Naive thymus-derived CD4-positive, alpha-beta T cell (primary cell): ENCODE data around the gene ITPR1. TPM values are rescaled to one million over a fixed set of nuclear protein-coding genes. Genes with fewer than 3 reads are reported as not detected.

Experiments
- ATAC-seq: fragments of 150-1000 bp; cut with Tn5 transposase; 2 replicates; pipeline ENCODE4 v1.10.0; 2021; ENCODE audit warnings: mild to moderate bottlenecking, moderate library complexity
- CTCF ChIA-PET: fragments of 350-600 bp; sonication (Branson Sonifier 250); formaldehyde crosslinking; loops from one replicate; lab custom pipeline; 2021; ENCODE audit warnings: antibody characterized with exemption; lab: Charles Lee
- POLR2A ChIA-PET: fragments of 350-600 bp; sonication (Branson Sonifier 250); formaldehyde crosslinking; loops from one replicate; lab custom pipeline; 2021; ENCODE audit warnings: antibody characterized with exemption, inconsistent platforms; lab: Charles Lee
- DNase-seq, 9 donors: peaks; one replicate each; pipeline versions ENCODE4 v3.0.0 to v3.0.0-alpha.2; 2020 to 2022; ENCODE audit warnings: mixed read lengths in 1 of 9
- H3K27ac ChIP-seq: one replicate; pipeline ENCODE4 v1.7.0; 2013; ENCODE audit warnings: mild to moderate bottlenecking, low read depth, low read length, moderate library complexity
- H3K27me3 ChIP-seq, 2 donors: one replicate each; pipeline ENCODE4 v1.7.0; 2013; ENCODE audit warnings: low read length in 2 of 2, mild to moderate bottlenecking in 2 of 2, moderate library complexity in 2 of 2; ENCODE audit not compliant: control insufficient read depth in 2 of 2, insufficient read depth in 2 of 2
- H3K36me3 ChIP-seq, 3 experiments: 1 replicate in 2 of 3; 2 replicates in 1 of 3; pipeline ENCODE4 v1.7.0; 2013; ENCODE audit warnings: low read length in 3 of 3, mild to moderate bottlenecking in 3 of 3, moderate library complexity in 1 of 3; ENCODE audit not compliant: insufficient read depth in 3 of 3, control insufficient read depth in 2 of 3
- H3K4me1 ChIP-seq, 2 donors: one replicate each; pipeline ENCODE4 v1.7.0; 2013; ENCODE audit warnings: low read length in 2 of 2, mild to moderate bottlenecking in 2 of 2, moderate library complexity in 1 of 2; ENCODE audit not compliant: control insufficient read depth in 2 of 2, insufficient read depth in 2 of 2
- H3K4me3 ChIP-seq: 2 replicates; pipeline ENCODE4 v1.7.0; 2013; ENCODE audit warnings: mild to moderate bottlenecking, low read length
- H3K9me3 ChIP-seq, 3 experiments: 1 replicate in 2 of 3; 2 replicates in 1 of 3; pipeline ENCODE4 v1.7.0; 2013; ENCODE audit warnings: low read length in 3 of 3; ENCODE audit not compliant: control insufficient read depth in 2 of 3
- H3K27ac Mint-ChIP-seq, 9 donors: one replicate each; pipeline ENCODE4 v1.8.0; 2020 to 2022; ENCODE audit warnings: mixed read lengths in 9 of 9, mild to moderate bottlenecking in 8 of 9, moderate library complexity in 5 of 9, inconsistent platforms in 2 of 9
- H3K27me3 Mint-ChIP-seq, 5 donors: one replicate each; pipeline ENCODE4 v1.8.0; 2021 to 2022; ENCODE audit warnings: mixed read lengths in 5 of 5, mild to moderate bottlenecking in 1 of 5
- H3K36me3 Mint-ChIP-seq, 5 donors: one replicate each; pipeline ENCODE4 v1.8.0; 2020 to 2022; ENCODE audit warnings: mixed read lengths in 5 of 5, mild to moderate bottlenecking in 3 of 5, inconsistent platforms in 1 of 5
- H3K4me1 Mint-ChIP-seq, 7 donors: one replicate each; pipeline ENCODE4 v1.8.0; 2020 to 2022; ENCODE audit warnings: mixed read lengths in 7 of 7, mild to moderate bottlenecking in 3 of 7, inconsistent platforms in 1 of 7
- H3K4me3 Mint-ChIP-seq, 10 donors: one replicate each; pipeline ENCODE4 v1.8.0; 2020 to 2022; ENCODE audit warnings: mild to moderate bottlenecking in 10 of 10, mixed read lengths in 10 of 10, moderate library complexity in 6 of 10, inconsistent platforms in 2 of 10
- H3K9me3 Mint-ChIP-seq, 11 donors: one replicate each; pipeline ENCODE4 v1.8.0; 2020 to 2022; ENCODE audit warnings: mixed read lengths in 11 of 11, mild to moderate bottlenecking in 4 of 11, inconsistent platforms in 1 of 11, moderate library complexity in 1 of 11
- intact Hi-C, 2 donors: fragments of 100-400 bp; cut with micrococcal nuclease; formaldehyde crosslinking; loops; one replicate each; pipeline ENCODE4 v1.15.1; 2023
- polyA plus RNA-seq, 2 donors: library from polyadenylated mRNA; unstranded; fragments of 300-500 nt; fragmentation: Illumina TruSeq; gene quantifications; one replicate each; pipeline ENCODE4 v1.2.3, GENCODE V29; 2021
- total RNA-seq, 6 experiments: library from RNA in 5 of 6; stranded (reverse) in 5 of 6; gene quantifications; 1 replicate in 5 of 6; 2 replicates in 1 of 6; pipeline ENCODE4 v1.2.3 and lab custom pipeline; 2021 to 2026

The ITPR1 gene
- total and polyA plus RNA-seq, 7 experiments from 2014 or later: 15.1 to 118 (median 83.8) TPM

- Histone ChIP-seq H3K4me3 (peak within 1 kb of the TSS; percentile 90), H3K27me3 (no peaks in the 10 kb centered on the region), H3K27ac (peak within 1 kb of the TSS; percentile 77), H3K9me3 (no peaks in the 10 kb centered on the region), H3K4me1 (peaks cover 5 to 7% of the 10 kb centered on the region in 2 donors), H3K36me3 (peaks cover 0 to 4% (median 0%) of the 10 kb centered on the region in 3 experiments)
- Mint-ChIP-seq H3K36me3 (no peaks in the 10 kb centered on the region), H3K4me3 (peak within 1 kb of the TSS; percentile 90 to 95 (median 92)), H3K4me1 (peaks cover 12 to 38% (median 21%) of the 10 kb centered on the region in 7 donors), H3K9me3 (peaks cover 0 to under 1% (median 0%) of the 10 kb centered on the region in 11 donors), H3K27me3 (peaks cover 0 to 2% (median under 1%) of the 10 kb centered on the region in 5 donors), H3K27ac (peak within 1 kb of the TSS; percentile 86 to 96 (median 94))
- POLR2A ChIA-PET: interaction anchor here (0.7 to 4.3 kb wide), 8 partner anchors 23 to 163 kb away, joined by 3 to 55 read pairs (median 4); partner anchors contain the start of gene ITPR1
- DNase-seq (peak; percentile 59 to 79 (median 70)), ATAC-seq (peak; percentile 98)
- CTCF ChIA-PET: interaction anchor here (0.9 to 2.0 kb wide), 3 partner anchors 26 to 165 kb away, joined by 3 to 7 read pairs (median 4); partner anchors contain the start of gene ITPR1
- intact Hi-C loops: loop anchor here (1.0 to 2.0 kb wide), 9 partner anchors 26 to 1340 kb away; partner anchors contain the start of genes ARL8B (in 2 of the 2), ITPR1 (in 2 of the 2), SETMAR (in 2 of the 2) and EDEM1 (in 1 of the 2)
Observed at GRCh38 chr3:4466741-4467521, 26.2 kb upstream of the ITPR1 start, which contains the start of gene SUMF1. Gene SUMF1 (minus strand): TSS chr3:4467269. CDS start chr3:4467245, 24 bp downstream.

- Histone ChIP-seq H3K4me3 (peak overlapping the region; percentile 90), H3K27me3 (no peaks in the 10 kb centered on the region), H3K36me3 (peaks cover 0 to 4% (median 0%) of the 10 kb centered on the region in 3 experiments), H3K27ac (peak overlapping the region; percentile 77), H3K9me3 (no peaks in the 10 kb centered on the region), H3K4me1 (peaks cover 5 to 7% of the 10 kb centered on the region in 2 donors)
- peaks cover 10 to 36% (median 19%) of the 10 kb centered on the region in 7 donors for H3K4me1 Mint-ChIP-seq
- H3K9me3 Mint-ChIP-seq: peaks cover 0 to 2% (median 0%) of the 10 kb centered on the region in 11 donors
- intact Hi-C loops: loop anchor here (1.0 to 2.0 kb wide), 9 partner anchors 26 to 1341 kb away; partner anchors contain the start of genes ARL8B (in 2 of the 2), ITPR1 (in 2 of the 2), SETMAR (in 2 of the 2) and EDEM1 (in 1 of the 2)
- H3K27ac Mint-ChIP-seq: peak overlapping the region; percentile 86 to 96 (median 94)
- ChIA-PET POLR2A (interaction anchor here (0.7 to 4.3 kb wide), 9 partner anchors 23 to 164 kb away, joined by 3 to 55 read pairs (median 4); partner anchors contain the start of gene ITPR1), CTCF (interaction anchor here (0.9 to 2.0 kb wide), 3 partner anchors 26 to 165 kb away, joined by 3 to 7 read pairs (median 4); partner anchors contain the start of gene ITPR1)
- peak overlapping the region; percentile 90 to 95 (median 92) for H3K4me3 Mint-ChIP-seq
- no peaks in the 10 kb centered on the region for H3K36me3 Mint-ChIP-seq
- DNase-seq: no peak
- ATAC-seq: no peak
- peaks cover 0 to 5% (median 2%) of the 10 kb centered on the region in 5 donors for H3K27me3 Mint-ChIP-seq
Observed at GRCh38 chr3:4467522-4467867, 25.7 kb upstream of the ITPR1 start.

- H3K36me3 Mint-ChIP-seq: peaks cover 0 to 1% (median 0%) of the 10 kb centered on the region in 5 donors
- ChIA-PET POLR2A (no interaction called here), CTCF (no interaction called here)
- peaks cover 0 to 2% of the 10 kb centered on the region in 2 donors for H3K4me1 ChIP-seq
- H3K27me3 ChIP-seq: no peaks in the 10 kb centered on the region
- peaks cover 10 to 23% (median 17%) of the 10 kb centered on the region in 5 donors for H3K27me3 Mint-ChIP-seq
- H3K9me3 Mint-ChIP-seq: peaks cover 0 to 2% (median 0%) of the 10 kb centered on the region in 11 donors
- peaks cover 0 to 13% (median 7%) of the 10 kb centered on the region in 7 donors for H3K4me1 Mint-ChIP-seq
- intact Hi-C loops: no loop called here
- H3K27ac Mint-ChIP-seq: no peak overlapping the region
- no peaks in the 10 kb centered on the region for H3K9me3 ChIP-seq
- ATAC-seq (no peak), DNase-seq (no peak)
- H3K4me3 Mint-ChIP-seq: no peak overlapping the region
- no peak overlapping the region for H3K27ac ChIP-seq
- peaks cover 0 to 2% (median 0%) of the 10 kb centered on the region in 3 experiments for H3K36me3 ChIP-seq
- no peak overlapping the region for H3K4me3 ChIP-seq
Observed at GRCh38 chr3:4471907-4472306, 21.2 kb upstream of the ITPR1 start.

GRCh38 chr3:4472312-4472711 is 20.8 kb upstream of the ITPR1 start:
- Histone ChIP-seq H3K27ac (no peak overlapping the region), H3K36me3 (no peaks in the 10 kb centered on the region), H3K9me3 (no peaks in the 10 kb centered on the region), H3K27me3 (no peaks in the 10 kb centered on the region), H3K4me3 (no peak overlapping the region), H3K4me1 (peaks cover 0 to 2% of the 10 kb centered on the region in 2 donors)
- peaks cover 10 to 25% (median 17%) of the 10 kb centered on the region in 5 donors for H3K27me3 Mint-ChIP-seq
- ChIA-PET POLR2A (interaction anchor here (0.7 kb wide), 1 partner anchor 16 kb away, joined by 4 read pairs; no protein-coding TSS in a partner anchor), CTCF (no interaction called here)
- no peak for DNase-seq
- peaks cover 0 to 2% (median 0%) of the 10 kb centered on the region in 11 donors for H3K9me3 Mint-ChIP-seq
- H3K4me3 Mint-ChIP-seq: no peak overlapping the region
- H3K4me1 Mint-ChIP-seq: peaks cover 0 to 10% (median 4%) of the 10 kb centered on the region in 7 donors
- H3K27ac Mint-ChIP-seq: no peak overlapping the region
- no peak for ATAC-seq
- peaks cover 0 to 1% (median 0%) of the 10 kb centered on the region in 5 donors for H3K36me3 Mint-ChIP-seq
- intact Hi-C loops: no loop called here

- ChIA-PET CTCF (interaction anchor here (0.7 kb wide), 1 partner anchor 10 kb away, joined by 4 read pairs; no protein-coding TSS in a partner anchor), POLR2A (interaction anchor here (0.7 kb wide), 1 partner anchor 15 kb away, joined by 4 read pairs; no protein-coding TSS in a partner anchor)
- H3K4me1 ChIP-seq: no peaks in the 10 kb centered on the region
- H3K27me3 ChIP-seq: no peaks in the 10 kb centered on the region
- Mint-ChIP-seq H3K4me3 (no peak overlapping the region), H3K27ac (no peak overlapping the region), H3K4me1 (peaks cover 0 to 7% (median 0%) of the 10 kb centered on the region in 7 donors), H3K36me3 (peaks cover 0 to 1% (median 0%) of the 10 kb centered on the region in 5 donors), H3K9me3 (peaks cover 0 to 2% (median 0%) of the 10 kb centered on the region in 11 donors), H3K27me3 (peaks cover 10 to 25% (median 17%) of the 10 kb centered on the region in 5 donors)
- DNase-seq: no peak
- no peaks in the 10 kb centered on the region for H3K9me3 ChIP-seq
- no peak for ATAC-seq
- H3K4me3 ChIP-seq: no peak overlapping the region
- intact Hi-C loops: no loop called here
- H3K36me3 ChIP-seq: no peaks in the 10 kb centered on the region
- no peak overlapping the region for H3K27ac ChIP-seq
Observed at GRCh38 chr3:4472766-4473165, 20.4 kb upstream of the ITPR1 start.
